Lower leg skin (tissue), 3 donors: ENCODE measurements around the gene GH1.

Experiments used
- POLR2A ChIP-seq, 2 donors: fragments of 450-650 bp; IDR thresholded peaks; one replicate each; pipeline ENCODE4 v1.6.1; 2016 to 2017; ENCODE audit warnings: antibody characterized with exemption in 2 of 2, mild to moderate bottlenecking in 1 of 2, moderate library complexity in 1 of 2
- TF ChIP-seq, protein P1 (sequence below), 3 donors: fragments of 450-650 bp; IDR thresholded peaks; one replicate each; pipeline ENCODE4 v1.5.1; 2016; ENCODE audit warnings: antibody characterized with exemption in 3 of 3, mild to moderate bottlenecking in 3 of 3, moderate library complexity in 2 of 3

DNA sequence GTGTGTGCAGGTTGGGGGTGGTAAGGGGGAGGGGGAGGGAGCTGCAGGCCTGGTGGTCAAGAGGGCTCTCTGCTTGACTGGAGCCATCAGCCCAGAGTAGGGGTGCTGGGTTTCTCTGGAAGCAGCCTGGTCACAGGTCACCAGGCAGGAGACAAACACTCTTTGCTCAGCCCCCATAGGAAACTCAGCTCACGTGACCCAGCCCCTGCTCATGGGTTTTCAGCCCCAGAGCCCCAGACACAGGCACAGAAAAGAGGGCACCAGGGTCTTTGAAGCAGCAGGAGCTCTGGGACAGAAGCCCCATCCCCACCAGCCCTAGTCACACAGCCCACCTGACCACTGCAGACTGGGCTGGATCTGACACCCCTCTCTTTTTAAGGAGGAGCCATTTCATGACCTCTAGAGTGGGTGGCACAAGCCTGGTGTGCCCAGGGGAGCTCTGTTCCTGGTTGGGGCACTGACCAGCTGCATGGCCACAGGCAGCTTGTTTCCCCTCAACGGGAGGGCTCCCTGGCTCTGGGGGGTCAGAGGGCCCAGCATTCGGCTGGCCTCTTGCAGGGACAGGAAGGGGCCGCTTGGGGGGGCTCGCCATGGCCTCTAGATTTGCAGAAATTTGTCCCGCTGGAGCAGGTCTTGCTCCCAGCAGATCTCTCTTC, 27.3 kb upstream of the GH1 start:
- TF ChIP-seq, protein P1, sequence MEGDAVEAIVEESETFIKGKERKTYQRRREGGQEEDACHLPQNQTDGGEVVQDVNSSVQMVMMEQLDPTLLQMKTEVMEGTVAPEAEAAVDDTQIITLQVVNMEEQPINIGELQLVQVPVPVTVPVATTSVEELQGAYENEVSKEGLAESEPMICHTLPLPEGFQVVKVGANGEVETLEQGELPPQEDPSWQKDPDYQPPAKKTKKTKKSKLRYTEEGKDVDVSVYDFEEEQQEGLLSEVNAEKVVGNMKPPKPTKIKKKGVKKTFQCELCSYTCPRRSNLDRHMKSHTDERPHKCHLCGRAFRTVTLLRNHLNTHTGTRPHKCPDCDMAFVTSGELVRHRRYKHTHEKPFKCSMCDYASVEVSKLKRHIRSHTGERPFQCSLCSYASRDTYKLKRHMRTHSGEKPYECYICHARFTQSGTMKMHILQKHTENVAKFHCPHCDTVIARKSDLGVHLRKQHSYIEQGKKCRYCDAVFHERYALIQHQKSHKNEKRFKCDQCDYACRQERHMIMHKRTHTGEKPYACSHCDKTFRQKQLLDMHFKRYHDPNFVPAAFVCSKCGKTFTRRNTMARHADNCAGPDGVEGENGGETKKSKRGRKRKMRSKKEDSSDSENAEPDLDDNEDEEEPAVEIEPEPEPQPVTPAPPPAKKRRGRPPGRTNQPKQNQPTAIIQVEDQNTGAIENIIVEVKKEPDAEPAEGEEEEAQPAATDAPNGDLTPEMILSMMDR (IDR thresholded peaks at IDR 0.05): no peak
- no peak for TF ChIP-seq POLR2A (IDR thresholded peaks at IDR 0.05)
